Measurements from ENCODE around the gene UBE2O.

Gene UBE2O

GRCh38 chr17:76481071-76481655, 28.2 kb upstream of the UBE2O start:
- H3K36me3 ChIP-seq = peaks cover 0 to 34% (median 0%) of the 10 kb centered on the region in 3 donors
- TF ChIP-seq CTCF (IDR thresholded peaks at IDR 0.05) = no peak
- H3K27me3 ChIP-seq = no peaks in the 10 kb centered on the region
- intact Hi-C loops (cut with DNase I; ENCODE audit: low total_unique reads) = no loop called here
- H3K9me3 ChIP-seq = no peaks in the 10 kb centered on the region
- H3K4me3 ChIP-seq = no peak overlapping the region
- H3K4me1 ChIP-seq = no peaks in the 10 kb centered on the region
- no peak overlapping the region for H3K27ac ChIP-seq
- no peak for DNase-seq

GRCh38 chr17:76480632-76481031, 27.7 kb upstream of the UBE2O start:
- intact Hi-C loops (cut with DNase I; ENCODE audit: low total_unique reads) = no loop called here
- Histone ChIP-seq H3K27me3 (no peaks in the 10 kb centered on the region), H3K4me1 (no peaks in the 10 kb centered on the region), H3K27ac (no peak overlapping the region), H3K36me3 (peaks cover 0 to 37% (median 0%) of the 10 kb centered on the region in 3 donors), H3K9me3 (no peaks in the 10 kb centered on the region), H3K4me3 (no peak overlapping the region)
- no peak for DNase-seq
- no peak for TF ChIP-seq CTCF (IDR thresholded peaks at IDR 0.05)

GRCh38 chr17:76479515-76480060, 26.6 kb upstream of the UBE2O start:
- no peak overlapping the region for H3K27ac ChIP-seq
- no peaks in the 10 kb centered on the region for H3K27me3 ChIP-seq
- no peak for TF ChIP-seq CTCF (IDR thresholded peaks at IDR 0.05)
- intact Hi-C loops (cut with DNase I; ENCODE audit: low total_unique reads) = no loop called here
- no peak for DNase-seq
- no peak overlapping the region for H3K4me3 ChIP-seq
- no peaks in the 10 kb centered on the region for H3K9me3 ChIP-seq
- H3K4me1 ChIP-seq = no peaks in the 10 kb centered on the region
- peaks cover 0 to 45% (median 0%) of the 10 kb centered on the region in 3 donors for H3K36me3 ChIP-seq

- intact Hi-C loops (cut with DNase I; ENCODE audit: low total_unique reads) = no loop called here
- peaks cover 0 to 52% (median 0%) of the 10 kb centered on the region in 3 donors for H3K36me3 ChIP-seq
- H3K4me1 ChIP-seq = no peaks in the 10 kb centered on the region
- no peak overlapping the region for H3K27ac ChIP-seq
- H3K9me3 ChIP-seq = no peaks in the 10 kb centered on the region
- H3K4me3 ChIP-seq = no peak overlapping the region
- no peak for TF ChIP-seq CTCF (IDR thresholded peaks at IDR 0.05)
- DNase-seq = no peak
- no peaks in the 10 kb centered on the region for H3K27me3 ChIP-seq
Measured at GRCh38 chr17:76478730-76479514, 26.0 kb upstream of the UBE2O start.

- Histone ChIP-seq H3K27me3 (no peaks in the 10 kb centered on the region), H3K36me3 (peaks cover 0 to 60% (median 0%) of the 10 kb centered on the region in 3 donors), H3K27ac (no peak overlapping the region), H3K4me1 (no peaks in the 10 kb centered on the region), H3K4me3 (no peak overlapping the region), H3K9me3 (no peaks in the 10 kb centered on the region)
- DNase-seq = no peak
- TF ChIP-seq CTCF (IDR thresholded peaks at IDR 0.05) = no peak
- intact Hi-C loops (cut with DNase I; ENCODE audit: low total_unique reads) = no loop called here
Measured at GRCh38 chr17:76478097-76478496, 25.1 kb upstream of the UBE2O start.
